Activated naive CD4-positive, alpha-beta T cell treated with anti-CD3 and anti-CD28 coated beads, Interleukin-2, amount 50 U/mL, for 72 hours (primary cell): ENCODE results near the gene C20orf202. TPM values are rescaled to one million over a fixed set of nuclear protein-coding genes. Genes with fewer than 3 reads are reported as not detected.

Experiments used
- ATAC-seq, 2 donors: fragments of 150-1000 bp; cut with Tn5 transposase; 2 replicates each; pipeline ENCODE4 v1.10.0; 2021; ENCODE audit warnings: mild to moderate bottlenecking in 2 of 2, moderate library complexity in 2 of 2
- DNase-seq, 2 donors: peaks; one replicate each; pipeline ENCODE4 v3.0.0; 2021 to 2022; ENCODE audit warnings: low spot score in 2 of 2
- H3K27ac Mint-ChIP-seq, 2 donors: one replicate each; pipeline ENCODE4 v1.8.0; 2022; ENCODE audit warnings: mild to moderate bottlenecking in 2 of 2, mixed read lengths in 2 of 2
- H3K36me3 Mint-ChIP-seq, 2 donors: one replicate each; pipeline ENCODE4 v1.8.0; 2022; ENCODE audit warnings: mixed read lengths in 2 of 2
- H3K9me3 Mint-ChIP-seq, 2 donors: one replicate each; pipeline ENCODE4 v1.8.0; 2022; ENCODE audit warnings: mixed read lengths in 2 of 2
- total RNA-seq, 2 donors: library from RNA; stranded (reverse); gene quantifications; one replicate each; pipeline ENCODE4 v1.2.3, GENCODE V29; 2022

C20orf202 gene
- total RNA-seq, 2 donors from 2014 or later: 0.19 to 0.55 TPM

GRCh38 chr20:1178103-1178502 is 25.2 kb upstream of the C20orf202 start:
- Mint-ChIP-seq H3K9me3 (no peaks in the 10 kb centered on the region), H3K36me3 (no peaks in the 10 kb centered on the region), H3K27ac (no peak overlapping the region)
- DNase-seq: no peak
- ATAC-seq: no peak

- ATAC-seq: no peak
- Mint-ChIP-seq H3K9me3 (no peaks in the 10 kb centered on the region), H3K36me3 (no peaks in the 10 kb centered on the region), H3K27ac (no peak overlapping the region)
- no peak for DNase-seq
Observed at GRCh38 chr20:1178623-1179022, 24.6 kb upstream of the C20orf202 start.

GRCh38 chr20:1180949-1181348 is 22.3 kb upstream of the C20orf202 start:
- no peak for ATAC-seq
- peaks cover 0 to 5% of the 10 kb centered on the region in 2 donors for H3K36me3 Mint-ChIP-seq
- DNase-seq: no peak
- H3K9me3 Mint-ChIP-seq: no peaks in the 10 kb centered on the region
- no peak overlapping the region for H3K27ac Mint-ChIP-seq

DNA sequence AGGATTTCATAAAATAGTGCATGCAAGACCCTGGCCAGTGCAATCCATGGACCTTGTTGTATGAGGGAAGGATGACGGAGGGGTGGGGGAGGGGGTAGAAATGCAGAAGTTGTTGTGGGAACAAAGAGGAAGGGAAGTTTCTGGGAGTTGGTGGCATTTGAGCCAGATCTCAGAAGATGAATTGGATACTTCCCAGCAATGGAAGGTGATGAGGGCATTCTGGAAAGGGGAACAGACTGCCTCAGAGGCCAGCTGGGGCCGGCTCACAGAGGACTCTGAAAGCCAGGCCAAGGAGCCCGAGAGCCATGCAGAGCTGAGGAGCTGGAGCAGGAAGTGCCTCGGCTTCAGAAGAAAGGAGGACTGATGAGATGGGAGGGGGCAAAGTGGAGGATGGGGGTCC is 21.1 kb upstream of the C20orf202 start:
- Mint-ChIP-seq H3K36me3 (peaks cover 0 to 5% of the 10 kb centered on the region in 2 donors), H3K27ac (no peak overlapping the region), H3K9me3 (no peaks in the 10 kb centered on the region)
- ATAC-seq (no peak), DNase-seq (no peak)

DNA sequence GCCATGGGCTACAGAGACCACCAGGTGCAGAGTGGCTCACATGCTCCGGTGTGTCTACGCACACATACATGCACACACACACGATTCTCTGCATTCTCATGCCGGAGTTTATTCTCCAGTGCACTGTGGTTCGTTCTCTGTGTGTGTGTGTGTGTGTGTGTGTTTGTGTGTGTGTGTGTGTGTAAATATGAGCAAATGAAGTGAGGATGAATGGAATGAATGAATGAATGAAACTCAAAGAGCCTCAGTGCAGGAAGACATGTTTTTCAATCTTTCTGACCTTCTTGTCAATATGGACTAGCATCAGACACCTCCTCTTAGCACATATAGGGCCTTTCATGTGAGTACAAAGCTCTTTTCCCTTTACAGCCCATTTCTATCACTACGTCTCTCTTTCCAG is 20.1 kb upstream of the C20orf202 start:
- Mint-ChIP-seq H3K27ac (no peak overlapping the region), H3K9me3 (no peaks in the 10 kb centered on the region), H3K36me3 (peaks cover 0 to 5% of the 10 kb centered on the region in 2 donors)
- no peak for DNase-seq
- ATAC-seq: no peak

GRCh38 chr20:1184260-1184637 is 19.0 kb upstream of the C20orf202 start:
- H3K9me3 Mint-ChIP-seq: no peaks in the 10 kb centered on the region
- ATAC-seq (no peak), DNase-seq (no peak)
- H3K27ac Mint-ChIP-seq: peak overlapping the region in 1 of 2 donors; percentile 56
- H3K36me3 Mint-ChIP-seq: peaks cover 0 to 5% of the 10 kb centered on the region in 2 donors

DNA sequence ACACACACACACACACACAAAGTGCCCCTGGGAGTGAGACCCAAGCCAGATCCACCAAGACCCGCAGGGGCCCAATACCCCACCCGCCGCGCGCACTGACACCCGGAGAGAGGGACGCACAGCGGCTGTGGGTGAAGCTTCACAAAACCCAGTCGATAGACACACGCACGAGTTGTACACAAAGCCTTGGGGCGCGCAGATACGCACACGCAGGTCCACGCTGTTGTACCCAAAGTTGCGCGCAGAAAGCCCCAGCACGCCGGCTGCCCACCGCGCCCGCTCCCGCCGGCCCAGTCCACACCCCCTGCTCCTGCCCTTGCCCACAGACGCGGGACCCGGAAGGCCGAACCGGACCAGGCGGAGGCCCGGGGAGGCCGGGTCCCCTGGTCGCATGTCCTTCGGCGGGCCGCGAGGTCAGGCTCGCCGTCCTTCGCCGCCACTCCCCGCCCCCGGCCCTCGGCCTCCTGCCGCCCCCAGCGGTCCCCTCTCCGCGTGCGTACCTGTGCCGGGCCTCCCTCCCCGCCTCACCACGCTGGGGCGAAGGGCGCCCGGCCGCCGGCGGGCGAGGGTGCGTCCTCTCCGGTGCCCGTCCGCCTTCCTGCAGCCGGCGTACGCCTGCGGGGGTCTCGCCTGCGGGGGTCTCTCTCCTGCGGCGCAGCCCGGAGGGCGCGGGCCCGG is 18.5 kb upstream of the C20orf202 start, which contains the start of gene TMEM74B:
Gene TMEM74B (minus strand): TSS at position 344 of the 678 bp plus-strand sequence. CDS start 1,180 bp downstream, outside the sequence.
- DNase-seq: peak in 1 of 2 donors; percentile 10
- H3K9me3 Mint-ChIP-seq: no peaks in the 10 kb centered on the region
- peak within 1 kb of the TSS in 1 of 2 donors; percentile 56 for H3K27ac Mint-ChIP-seq
- ATAC-seq: peak in 1 of 2 donors; percentile 17
- peaks cover 0 to 5% of the 10 kb centered on the region in 2 donors for H3K36me3 Mint-ChIP-seq

DNA sequence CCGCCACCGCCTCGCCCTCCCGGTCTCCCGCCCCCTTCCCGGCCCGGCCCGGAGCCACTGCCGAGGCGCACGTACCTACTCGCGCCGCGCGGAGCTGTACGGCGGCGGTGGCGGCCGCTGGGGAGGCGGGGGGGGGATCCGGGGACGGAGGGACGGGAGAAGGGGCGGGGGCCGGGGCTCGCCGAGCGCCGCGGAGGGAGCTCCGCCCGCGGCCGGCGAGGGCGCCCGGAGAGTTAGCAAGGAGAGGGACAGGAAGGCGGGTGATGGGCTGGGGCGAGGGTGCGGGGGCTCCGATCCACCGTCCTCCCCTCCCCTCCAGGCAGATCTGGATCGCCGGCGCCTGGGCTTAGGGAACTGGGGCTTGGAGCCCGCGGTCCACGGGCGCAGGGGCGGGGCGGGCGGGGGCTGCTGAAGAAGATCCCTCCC is 17.9 kb upstream of the C20orf202 start:
- ATAC-seq (peak; percentile 44 to 54), DNase-seq (peak in 1 of 2 donors; percentile 17)
- Mint-ChIP-seq H3K27ac (no peak overlapping the region), H3K36me3 (peaks cover 0 to 5% of the 10 kb centered on the region in 2 donors), H3K9me3 (no peaks in the 10 kb centered on the region)

GRCh38 chr20:1185790-1186334 is 17.4 kb upstream of the C20orf202 start:
- Mint-ChIP-seq H3K27ac (no peak overlapping the region), H3K9me3 (no peaks in the 10 kb centered on the region), H3K36me3 (peaks cover 0 to 5% of the 10 kb centered on the region in 2 donors)
- DNase-seq (peak in 1 of 2 donors; percentile 73), ATAC-seq (peak; percentile 72 to 78)

DNA sequence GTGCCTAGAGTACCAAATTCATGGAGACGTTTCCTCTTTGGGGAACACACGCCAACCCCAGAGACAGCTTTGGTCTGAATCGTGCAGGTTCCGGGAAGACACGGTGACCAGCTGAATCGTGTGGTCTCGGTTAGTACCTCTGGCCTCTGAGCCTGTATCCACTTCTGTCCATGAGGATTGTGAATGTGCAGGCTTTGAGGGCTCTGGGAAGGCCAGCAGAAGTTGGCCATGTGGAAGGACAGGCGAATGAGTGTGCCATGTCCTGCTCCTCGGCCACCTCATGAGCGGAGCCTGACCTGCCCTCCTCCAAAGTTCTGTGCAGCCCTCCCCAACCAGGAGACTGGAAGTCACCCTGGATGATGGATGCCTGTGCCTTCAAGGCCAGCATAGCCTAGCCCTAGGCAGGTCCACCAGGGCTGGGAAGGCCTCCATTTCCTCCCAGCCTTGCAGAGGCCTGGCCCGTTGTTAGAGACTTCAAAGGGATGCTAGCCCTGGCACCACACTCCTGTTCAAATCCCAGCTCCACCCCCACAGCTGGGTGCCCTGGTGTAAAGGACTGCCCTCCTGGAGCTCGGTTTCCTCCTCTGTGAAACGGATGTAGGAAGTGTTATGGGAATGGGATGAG is 16.8 kb upstream of the C20orf202 start:
- Mint-ChIP-seq H3K27ac (no peak overlapping the region), H3K9me3 (no peaks in the 10 kb centered on the region), H3K36me3 (peaks cover 0 to 5% of the 10 kb centered on the region in 2 donors)
- ATAC-seq: no peak
- no peak for DNase-seq

DNA sequence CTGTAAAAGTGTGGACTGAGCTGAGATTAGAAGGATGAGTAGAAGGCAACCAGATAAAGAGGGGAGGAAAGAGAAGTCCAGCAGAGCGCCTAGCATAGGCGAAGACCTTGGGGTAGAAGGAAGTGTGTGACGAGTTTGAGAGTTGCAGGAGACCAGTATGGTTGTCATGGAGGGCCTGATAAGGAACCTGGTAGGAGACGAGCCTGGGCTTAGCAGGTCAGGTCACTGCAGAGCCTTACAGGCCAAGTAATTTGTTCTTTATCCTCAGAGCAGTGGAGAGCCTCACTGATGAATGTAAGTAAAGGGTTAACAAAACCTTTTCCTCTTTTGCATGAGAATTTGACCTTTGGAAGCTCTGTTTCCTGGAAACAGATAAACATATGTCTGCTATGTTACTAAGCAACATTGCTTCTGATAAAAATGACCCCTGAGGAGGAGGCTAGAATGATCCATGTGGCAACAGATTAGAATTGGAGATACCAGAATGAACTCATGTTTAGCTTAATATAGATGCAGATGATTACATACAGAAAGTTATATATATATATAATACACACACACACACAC is 15.6 kb upstream of the C20orf202 start:
- H3K27ac Mint-ChIP-seq: no peak overlapping the region
- ATAC-seq (no peak), DNase-seq (no peak)
- peaks cover 0 to 5% of the 10 kb centered on the region in 2 donors for H3K36me3 Mint-ChIP-seq
- no peaks in the 10 kb centered on the region for H3K9me3 Mint-ChIP-seq

- no peak for DNase-seq
- no peak for ATAC-seq
- Mint-ChIP-seq H3K9me3 (no peaks in the 10 kb centered on the region), H3K36me3 (peaks cover 0 to 5% of the 10 kb centered on the region in 2 donors), H3K27ac (no peak overlapping the region)
Observed at GRCh38 chr20:1188347-1188746, 14.9 kb upstream of the C20orf202 start.

GRCh38 chr20:1189827-1190226 is 13.4 kb upstream of the C20orf202 start:
- DNase-seq (no peak), ATAC-seq (no peak)
- Mint-ChIP-seq H3K9me3 (no peaks in the 10 kb centered on the region), H3K27ac (no peak overlapping the region), H3K36me3 (no peaks in the 10 kb centered on the region)

- Mint-ChIP-seq H3K36me3 (no peaks in the 10 kb centered on the region), H3K9me3 (no peaks in the 10 kb centered on the region), H3K27ac (no peak overlapping the region)
- ATAC-seq: no peak
- DNase-seq: no peak
Observed at GRCh38 chr20:1190847-1191246, 12.4 kb upstream of the C20orf202 start.

GRCh38 chr20:1191299-1191698 is 12.0 kb upstream of the C20orf202 start:
- no peak for DNase-seq
- ATAC-seq: no peak
- Mint-ChIP-seq H3K36me3 (no peaks in the 10 kb centered on the region), H3K27ac (no peak overlapping the region), H3K9me3 (no peaks in the 10 kb centered on the region)

- H3K9me3 Mint-ChIP-seq: no peaks in the 10 kb centered on the region
- H3K36me3 Mint-ChIP-seq: no peaks in the 10 kb centered on the region
- ATAC-seq: no peak
- H3K27ac Mint-ChIP-seq: no peak overlapping the region
- no peak for DNase-seq
Observed at GRCh38 chr20:1195226-1195625, 8.0 kb upstream of the C20orf202 start.

GRCh38 chr20:1196634-1197033 is 6.6 kb upstream of the C20orf202 start:
- Mint-ChIP-seq H3K27ac (no peak overlapping the region), H3K36me3 (no peaks in the 10 kb centered on the region)

More at GRCh38 chr20:1196634-1197033, 6.6 kb upstream of the C20orf202 start:
- ATAC-seq (no peak), DNase-seq (no peak)
- H3K9me3 Mint-ChIP-seq: no peaks in the 10 kb centered on the region
